B cell (primary cell): ENCODE data around the gene PLEKHM3. TPM values are rescaled to one million over a fixed set of nuclear protein-coding genes. Genes with fewer than 3 reads are reported as not detected.
"Not testable (repeated sequence)": the region's sequence is repeated elsewhere in the genome, so short reads cannot be mapped to it uniquely, and the experiment has no call there.

Experiments used
- ATAC-seq: fragments of 200-7000 bp; cut with Tn5 transposase; one replicate; pipeline ENCODE4 v1.10.0; 2021; ENCODE audit warnings: low read depth, mild to moderate bottlenecking, moderate number of reproducible peaks, moderate library complexity
- CTCF ChIA-PET: fragments of 350-600 bp; sonication (Branson Sonifier 250); formaldehyde crosslinking; loops from one replicate; lab custom pipeline; 2021; ENCODE audit warnings: antibody characterized with exemption, inconsistent platforms; lab: Charles Lee
- POLR2A ChIA-PET: fragments of 350-600 bp; sonication (Branson Sonifier 250); formaldehyde crosslinking; loops from one replicate; lab custom pipeline; 2021; ENCODE audit warnings: antibody characterized with exemption; lab: Charles Lee
- DNase-seq: peaks from one replicate; pipeline ENCODE4 v3.0.0; 2013
- H2AFZ ChIP-seq: 2 replicates; pipeline ENCODE4 v1.6.1; 2012; ENCODE audit warnings: mild to moderate bottlenecking, low read depth, low read length; ENCODE audit not compliant: insufficient read depth, poor library complexity, severe bottlenecking
- H3K27ac ChIP-seq, 2 donors: 1 replicate in 1 of 2; 2 replicates in 1 of 2; pipeline ENCODE4 v1.5.1; 2012 to 2013; ENCODE audit warnings: low read length in 2 of 2, mild to moderate bottlenecking in 2 of 2, moderate library complexity in 1 of 2
- H3K27me3 ChIP-seq, 4 experiments: fragments of 200-600 bp in 1 of 4; sonication (generic) in 1 of 4; replicated peaks in 1 of 4; 1 replicate in 2 of 4; 2 replicates in 2 of 4; pipeline versions ENCODE4 v1.6.1 to v1.7.0; 2013 to 2016; ENCODE audit warnings: low read length in 3 of 4, mild to moderate bottlenecking in 2 of 4, mixed read lengths in 1 of 4, moderate library complexity in 1 of 4; ENCODE audit not compliant: insufficient read depth in 4 of 4, control insufficient read depth in 3 of 4; ENCODE audit errors: control extremely low read depth in 1 of 4
- H3K36me3 ChIP-seq, 2 experiments: replicated peaks in 1 of 2; 1 replicate in 1 of 2; 2 replicates in 1 of 2; pipeline versions ENCODE4 v1.6.1 to v1.7.1; 2013; ENCODE audit warnings: low read length in 1 of 2; ENCODE audit not compliant: insufficient read depth in 2 of 2, control insufficient read depth in 1 of 2; ENCODE audit errors: control extremely low read depth in 1 of 2, extremely low read depth in 1 of 2
- H3K4me1 ChIP-seq, 2 donors: fragments of 200-600 bp in 1 of 2; sonication (generic) in 1 of 2; 1 replicate in 1 of 2; 2 replicates in 1 of 2; pipeline versions ENCODE4 v1.5.1 to v1.6.1; 2013 to 2017; ENCODE audit warnings: low read length in 2 of 2; ENCODE audit not compliant: control insufficient read depth in 2 of 2, insufficient read depth in 2 of 2
- H3K4me2 ChIP-seq: replicated peaks from 2 replicates; pipeline ENCODE3; 2012; ENCODE audit warnings: mild to moderate bottlenecking, low read depth, low read length; ENCODE audit not compliant: poor library complexity, severe bottlenecking
- H3K4me3 ChIP-seq, 5 experiments: fragments of 200-600 bp in 1 of 5; sonication (generic) in 1 of 5; 1 replicate in 3 of 5; 2 replicates in 2 of 5; pipeline versions ENCODE4 v1.5.1 to v1.7.0; 2011 to 2016; ENCODE audit warnings: low read length in 4 of 5, mild to moderate bottlenecking in 4 of 5, low read depth in 2 of 5, control low read depth in 1 of 5, moderate library complexity in 1 of 5; ENCODE audit not compliant: insufficient read depth in 1 of 5; ENCODE audit errors: control extremely low read depth in 1 of 5, extremely low read depth in 1 of 5
- H3K79me2 ChIP-seq: fragments of 200-600 bp; sonication (generic); one replicate; pipeline ENCODE4 v1.6.0; 2016; ENCODE audit warnings: low read length; ENCODE audit not compliant: control insufficient read depth, insufficient read depth
- H3K9ac ChIP-seq: fragments of 200-600 bp; sonication (generic); 2 replicates; pipeline ENCODE4 v1.6.1; 2017; ENCODE audit warnings: mild to moderate bottlenecking, low read length, moderate library complexity
- H3K9me3 ChIP-seq, 3 donors: one replicate each; pipeline versions ENCODE4 v1.6.1 to v1.7.1; 2013; ENCODE audit warnings: low read length in 2 of 3; ENCODE audit not compliant: control insufficient read depth in 2 of 3, insufficient read depth in 1 of 3; ENCODE audit errors: control extremely low read depth in 1 of 3
- H4K20me1 ChIP-seq: 2 replicates; pipeline ENCODE4 v1.6.0; 2012; ENCODE audit warnings: mild to moderate bottlenecking, low read length; ENCODE audit not compliant: insufficient read depth, control insufficient read depth, poor library complexity, severe bottlenecking
- H3K27ac Mint-ChIP-seq: one replicate; pipeline ENCODE4 v1.8.0; 2021; ENCODE audit warnings: mixed read lengths
- H3K27me3 Mint-ChIP-seq: one replicate; pipeline ENCODE4 v1.8.0; 2021; ENCODE audit warnings: mixed read lengths
- H3K4me1 Mint-ChIP-seq: one replicate; pipeline ENCODE4 v1.8.0; 2021; ENCODE audit warnings: mixed read lengths
- H3K4me3 Mint-ChIP-seq: one replicate; pipeline ENCODE4 v1.8.0; 2021; ENCODE audit warnings: mixed read lengths
- H3K9me3 Mint-ChIP-seq: one replicate; pipeline ENCODE4 v1.8.0; 2022; ENCODE audit warnings: mixed read lengths; ENCODE audit not compliant: insufficient read depth
- CTCF ChIP-seq: fragments of 200-600 bp; IDR thresholded peaks from one replicate; pipeline ENCODE4 v1.8.0; 2022; ENCODE audit warnings: antibody characterized with exemption, mild to moderate bottlenecking
- EZH2 ChIP-seq: IDR thresholded peaks from 2 replicates; pipeline ENCODE4 v1.6.1; 2012; ENCODE audit warnings: borderline replicate concordance, low read depth, mild to moderate bottlenecking, moderate library complexity, low read length; ENCODE audit not compliant: insufficient read depth, poor library complexity, severe bottlenecking
- WGBS: methylation state at CpG from one replicate; pipeline ENCODE4 v1.1.5; 2013; ENCODE audit warnings: missing lambda C conversion rate; ENCODE audit not compliant: insufficient coverage; 5-methylcytosine and 5-hydroxymethylcytosine counted together
- intact Hi-C: fragments of 100-400 bp; cut with micrococcal nuclease; formaldehyde crosslinking; loops from one replicate; pipeline ENCODE4 v1.10.0; 2022
- polyA plus RNA-seq: library from polyadenylated mRNA; depleted of rRNA; stranded (reverse); fragments of >200 nt; gene quantifications from 2 replicates; pipeline ENCODE4 v1.2.3, GENCODE V29; 2012
- total RNA-seq, 2 donors: library from RNA; stranded (reverse); fragments of 120-200 nt in 1 of 2; gene quantifications; 1 replicate in 1 of 2; 2 replicates in 1 of 2; pipeline versions ENCODE4 v1.2.3 to v1.2.4, GENCODE V29; 2013 to 2022

Gene PLEKHM3
- total and polyA plus RNA-seq, 2 donors (not counting 1 experiment from before 2014, with no cell fraction given), result 4.0 to 17.7 TPM

- H3K4me3 Mint-ChIP-seq, result no peak overlapping the region
- no peak overlapping the region for H3K27ac Mint-ChIP-seq
Observed at GRCh38 chr2:207812058-207812725, 213.1 kb downstream of the PLEKHM3 start.

GRCh38 chr2:207811658-207812057, 213.7 kb downstream of the PLEKHM3 start:
- WGBS, result 95% methylated on average over 10 of the region's 10 CpGs
- CTCF ChIA-PET, H3K4me1 Mint-ChIP-seq, H4K20me1 ChIP-seq, H3K4me3 ChIP-seq, H3K36me3 ChIP-seq, H3K27me3 ChIP-seq, H3K27ac Mint-ChIP-seq, H2AFZ ChIP-seq, POLR2A ChIA-PET, H3K4me1 ChIP-seq, H3K27ac ChIP-seq, H3K9me3 ChIP-seq, ATAC-seq, H3K4me2 ChIP-seq, H3K9me3 Mint-ChIP-seq, H3K9ac ChIP-seq, H3K79me2 ChIP-seq, H3K4me3 Mint-ChIP-seq, intact Hi-C loops, DNase-seq: not testable (repeated sequence)
- peaks cover 10% of the 10 kb centered on the region for H3K27me3 Mint-ChIP-seq

More at GRCh38 chr2:207812058-207812725, 213.1 kb downstream of the PLEKHM3 start:
- no peaks in the 10 kb centered on the region for H3K4me1 Mint-ChIP-seq
- Histone ChIP-seq H2AFZ (no peak overlapping the region), H3K4me3 (no peak overlapping the region), H3K4me2 (no peak overlapping the region), H3K36me3 (no peaks in the 10 kb centered on the region), H3K27ac (no peak overlapping the region), H3K4me1 (peaks cover 0 to 4% of the 10 kb centered on the region in 2 donors), H3K27me3 (no peaks in the 10 kb centered on the region), H4K20me1 (no peaks in the 10 kb centered on the region), H3K79me2 (no peaks in the 10 kb centered on the region), H3K9me3 (peaks cover 0 to 3% (median 0%) of the 10 kb centered on the region in 3 donors), H3K9ac (no peak overlapping the region)
- no peaks in the 10 kb centered on the region for H3K9me3 Mint-ChIP-seq
- DNase-seq (no peak), ATAC-seq (no peak)
- WGBS, result 96% methylated on average over 5 of the region's 9 CpGs
- TF ChIP-seq CTCF, result no peak
- TF ChIP-seq EZH2, result no peak
- ChIA-PET CTCF (no interaction called here), POLR2A (no interaction called here)
- peaks cover 10% of the 10 kb centered on the region for H3K27me3 Mint-ChIP-seq
- intact Hi-C loops, result no loop called here
